Measurements from ENCODE around the gene LETMD1.
"Not testable (repeated sequence)": the region's sequence is repeated elsewhere in the genome, so short reads cannot be mapped to it uniquely, and the experiment has no call there.

LETMD1 gene

DNA sequence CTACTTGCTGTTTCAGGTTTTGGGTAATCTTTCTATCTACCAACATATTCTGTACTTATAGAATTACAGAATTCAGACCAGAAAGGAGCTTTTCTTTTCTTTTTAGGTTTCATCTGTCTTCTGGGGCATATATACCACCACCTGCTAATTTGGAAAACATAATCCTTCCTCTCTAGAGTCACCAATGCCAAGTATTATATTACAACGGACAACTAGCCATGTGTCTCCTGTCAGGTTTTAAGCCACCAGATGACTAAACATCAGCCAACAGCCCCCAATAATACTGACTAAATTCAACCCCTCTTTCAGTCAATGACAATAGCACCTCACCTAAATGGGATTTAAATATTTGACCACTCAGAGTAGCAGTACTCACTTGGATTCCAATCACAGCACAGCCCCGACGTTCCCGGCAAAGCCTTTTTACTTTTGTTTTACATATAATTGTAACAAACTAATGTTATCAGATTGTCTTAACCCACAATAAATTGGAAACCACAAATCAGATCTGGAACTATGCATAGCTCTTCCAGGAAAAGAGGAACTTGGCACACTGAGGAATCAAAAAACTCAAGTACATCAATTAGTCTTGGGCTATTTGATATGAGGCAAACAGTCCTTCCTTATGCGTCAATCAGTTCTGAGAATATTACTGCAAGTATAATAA, 35.4 kb upstream of the LETMD1 start:
- H3K27me3 ChIP-seq (replicated peaks; ENCODE audit: control insufficient read depth, insufficient read depth, low read length), result no peaks in the 10 kb centered on the region

DNA sequence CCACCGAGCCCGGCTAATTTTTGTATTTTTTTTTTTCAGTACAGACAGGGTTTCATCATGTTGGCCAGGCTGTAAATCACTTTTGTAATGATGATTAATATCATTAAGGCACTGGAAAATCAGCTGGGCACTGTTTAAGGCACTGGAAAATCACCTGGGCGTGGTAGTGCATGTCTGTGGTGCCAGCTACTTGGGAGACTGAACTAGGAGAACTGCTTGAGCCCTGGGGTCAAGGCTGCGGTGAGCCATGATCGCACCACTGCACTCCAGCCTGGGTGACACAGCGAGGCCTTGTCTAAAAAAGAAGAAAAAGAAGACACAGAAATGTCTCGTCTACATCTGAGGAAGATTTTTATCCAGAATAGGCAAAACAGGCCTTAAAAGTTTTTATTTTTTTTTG, 34.7 kb upstream of the LETMD1 start:
- TF ChIP-seq, protein P1, sequence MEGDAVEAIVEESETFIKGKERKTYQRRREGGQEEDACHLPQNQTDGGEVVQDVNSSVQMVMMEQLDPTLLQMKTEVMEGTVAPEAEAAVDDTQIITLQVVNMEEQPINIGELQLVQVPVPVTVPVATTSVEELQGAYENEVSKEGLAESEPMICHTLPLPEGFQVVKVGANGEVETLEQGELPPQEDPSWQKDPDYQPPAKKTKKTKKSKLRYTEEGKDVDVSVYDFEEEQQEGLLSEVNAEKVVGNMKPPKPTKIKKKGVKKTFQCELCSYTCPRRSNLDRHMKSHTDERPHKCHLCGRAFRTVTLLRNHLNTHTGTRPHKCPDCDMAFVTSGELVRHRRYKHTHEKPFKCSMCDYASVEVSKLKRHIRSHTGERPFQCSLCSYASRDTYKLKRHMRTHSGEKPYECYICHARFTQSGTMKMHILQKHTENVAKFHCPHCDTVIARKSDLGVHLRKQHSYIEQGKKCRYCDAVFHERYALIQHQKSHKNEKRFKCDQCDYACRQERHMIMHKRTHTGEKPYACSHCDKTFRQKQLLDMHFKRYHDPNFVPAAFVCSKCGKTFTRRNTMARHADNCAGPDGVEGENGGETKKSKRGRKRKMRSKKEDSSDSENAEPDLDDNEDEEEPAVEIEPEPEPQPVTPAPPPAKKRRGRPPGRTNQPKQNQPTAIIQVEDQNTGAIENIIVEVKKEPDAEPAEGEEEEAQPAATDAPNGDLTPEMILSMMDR (IDR thresholded peaks at IDR 0.05; ENCODE audit: insufficient read depth, low read length, poor library complexity, severe bottlenecking), result no peak
- DNase-seq (ENCODE audit: extremely low read depth, insufficient read length), result no peak

More for the DNA sequence above, 35.4 kb upstream of the LETMD1 start:
- no peaks in the 10 kb centered on the region for H3K36me3 ChIP-seq (ENCODE audit: control insufficient read depth, insufficient read depth, low read length)
- no peak for DNase-seq (ENCODE audit: extremely low read depth, insufficient read length)
- TF ChIP-seq, protein P1 (IDR thresholded peaks at IDR 0.05; ENCODE audit: insufficient read depth, low read length, poor library complexity, severe bottlenecking), result no peak
- H3K4me3 ChIP-seq (replicated peaks; ENCODE audit: low read depth, low read length), result no peak overlapping the region

DNA sequence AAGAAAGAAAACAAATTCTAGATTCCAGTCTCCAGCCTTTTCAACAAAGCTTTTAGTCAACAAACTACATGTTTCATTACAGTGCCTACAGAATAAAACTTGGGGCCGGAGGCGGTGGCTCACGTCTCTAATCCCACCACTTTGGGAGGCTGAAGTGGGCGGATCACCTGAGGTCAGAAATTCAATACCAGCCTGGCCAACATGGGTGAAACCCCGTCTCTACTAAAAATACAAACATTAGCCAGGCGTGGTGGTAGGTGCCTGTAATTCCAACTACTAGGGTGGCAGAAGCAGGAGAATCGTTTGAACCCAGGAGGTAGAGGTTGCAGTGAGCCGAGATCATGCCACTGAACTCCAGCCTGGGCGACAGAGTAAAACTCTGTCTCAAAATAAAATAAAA, 33.7 kb upstream of the LETMD1 start:
- not testable (repeated sequence) for H3K4me3 ChIP-seq (replicated peaks; ENCODE audit: low read depth, low read length); DNase-seq (ENCODE audit: extremely low read depth, insufficient read length); H3K27me3 ChIP-seq (replicated peaks; ENCODE audit: control insufficient read depth, insufficient read depth, low read length); H3K36me3 ChIP-seq (ENCODE audit: control insufficient read depth, insufficient read depth, low read length)

More for the DNA sequence above, 34.7 kb upstream of the LETMD1 start:
- no peak overlapping the region for H3K4me3 ChIP-seq (replicated peaks; ENCODE audit: low read depth, low read length)
- no peaks in the 10 kb centered on the region for H3K27me3 ChIP-seq (replicated peaks; ENCODE audit: control insufficient read depth, insufficient read depth, low read length)
- H3K36me3 ChIP-seq (ENCODE audit: control insufficient read depth, insufficient read depth, low read length), result no peaks in the 10 kb centered on the region

DNA sequence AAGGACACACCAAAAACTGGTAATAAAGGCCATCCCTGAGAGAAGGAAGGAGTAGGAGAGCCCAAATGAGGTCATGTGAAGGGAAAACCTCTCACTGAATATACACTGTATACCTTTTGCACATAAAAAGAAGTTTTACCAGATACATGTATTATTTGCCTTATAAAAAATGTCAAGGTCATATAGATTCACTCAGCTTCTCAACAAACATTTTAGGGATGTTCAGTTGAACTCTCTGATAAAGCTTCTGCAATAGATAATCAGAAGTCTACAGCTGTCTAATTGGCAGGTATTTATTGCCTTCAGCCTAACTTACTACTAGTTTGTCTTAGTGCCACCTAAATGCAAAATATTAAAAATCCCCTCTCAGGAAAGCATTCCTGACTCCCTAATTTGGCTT, 30.7 kb upstream of the LETMD1 start:
- Histone ChIP-seq H3K27me3 (replicated peaks; ENCODE audit: control insufficient read depth, insufficient read depth, low read length) (no peaks in the 10 kb centered on the region), H3K4me3 (replicated peaks; ENCODE audit: low read depth, low read length) (no peak overlapping the region), H3K36me3 (ENCODE audit: control insufficient read depth, insufficient read depth, low read length) (no peaks in the 10 kb centered on the region)
- DNase-seq (ENCODE audit: extremely low read depth, insufficient read length), result no peak
- TF ChIP-seq, protein P1 (IDR thresholded peaks at IDR 0.05; ENCODE audit: insufficient read depth, low read length, poor library complexity, severe bottlenecking), result no peak

DNA sequence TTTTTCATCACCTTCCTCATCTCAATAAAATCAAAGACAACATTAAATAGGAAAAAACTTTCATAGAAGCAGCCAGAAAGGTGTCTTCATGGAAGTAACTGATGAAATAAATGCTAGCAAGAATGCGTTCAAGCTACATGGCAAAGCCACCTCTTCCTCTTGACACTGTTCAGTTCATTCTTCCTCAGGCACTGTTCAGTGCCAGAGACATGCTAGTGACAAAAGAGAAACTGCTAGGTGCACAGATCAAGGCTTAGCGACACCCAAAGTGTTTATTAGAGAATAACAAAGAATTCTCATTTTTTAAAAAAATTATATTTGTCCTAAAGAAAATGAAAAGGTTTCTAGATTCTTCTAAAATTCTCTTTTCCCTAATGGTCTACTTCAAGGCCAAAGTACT, 29.2 kb upstream of the LETMD1 start:
- TF ChIP-seq, protein P1 (IDR thresholded peaks at IDR 0.05; ENCODE audit: insufficient read depth, low read length, poor library complexity, severe bottlenecking), result no peak
- no peaks in the 10 kb centered on the region for H3K36me3 ChIP-seq (ENCODE audit: control insufficient read depth, insufficient read depth, low read length)
- no peak for DNase-seq (ENCODE audit: extremely low read depth, insufficient read length)
- no peaks in the 10 kb centered on the region for H3K27me3 ChIP-seq (replicated peaks; ENCODE audit: control insufficient read depth, insufficient read depth, low read length)
- H3K4me3 ChIP-seq (replicated peaks; ENCODE audit: low read depth, low read length), result no peak overlapping the region

DNA sequence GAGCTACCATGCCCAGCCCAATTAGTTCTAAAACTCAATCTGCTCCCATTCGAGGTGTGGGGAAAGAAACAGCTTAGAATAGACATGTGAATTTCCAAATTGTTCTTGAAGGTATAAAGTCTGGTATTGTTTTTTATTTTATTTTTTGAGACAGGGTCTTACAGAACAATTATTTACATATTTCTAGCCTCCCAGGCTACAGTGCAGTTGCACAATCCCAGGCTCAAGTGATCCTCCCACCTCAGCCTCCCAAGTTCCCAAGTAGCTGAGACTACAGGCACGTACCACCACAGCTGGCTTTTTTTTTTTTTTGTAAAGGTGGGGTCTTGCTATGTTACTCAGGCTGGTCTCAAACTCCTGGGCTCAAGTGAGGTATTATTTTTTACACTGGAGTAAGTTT, 28.2 kb upstream of the LETMD1 start:
- TF ChIP-seq, protein P1 (IDR thresholded peaks at IDR 0.05; ENCODE audit: insufficient read depth, low read length, poor library complexity, severe bottlenecking), result no peak
- Histone ChIP-seq H3K27me3 (replicated peaks; ENCODE audit: control insufficient read depth, insufficient read depth, low read length) (no peaks in the 10 kb centered on the region), H3K36me3 (ENCODE audit: control insufficient read depth, insufficient read depth, low read length) (no peaks in the 10 kb centered on the region), H3K4me3 (replicated peaks; ENCODE audit: low read depth, low read length) (no peak overlapping the region)
- DNase-seq (ENCODE audit: extremely low read depth, insufficient read length), result no peak

Measured in GM06990 (cell line).